GM21825 (cell line): ENCODE measurements around the gene GRPR.
"Not testable (repeated sequence)": the region's sequence is repeated elsewhere in the genome, so short reads cannot be mapped to it uniquely, and the experiment has no call there.

Experiments used
- ATAC-seq: cut with Tn5 transposase; IDR thresholded peaks from one replicate; pipeline ENCODE4 v1.9.1; 2021; ENCODE audit warnings: mild to moderate bottlenecking, moderate library complexity; ENCODE audit not compliant: unreplicated experiment

Gene GRPR

GRCh38 chrX:16175329-16176061 lies 52.1 kb downstream of the GRPR start:
- no peak for ATAC-seq

- ATAC-seq, result no peak
Observed at GRCh38 chrX:16177260-16177659, 53.9 kb downstream of the GRPR start.

- ATAC-seq, result not testable (repeated sequence)
Observed at GRCh38 chrX:16183843-16184242, 60.5 kb downstream of the GRPR start.

GRCh38 chrX:16185725-16186136 lies 62.4 kb downstream of the GRPR start:
- ATAC-seq, result peak; percentile 99

GRCh38 chrX:16186380-16187007 lies 63.1 kb downstream of the GRPR start:
- ATAC-seq, result no peak

GRCh38 chrX:16187024-16187760 lies 63.8 kb downstream of the GRPR start:
- no peak for ATAC-seq

GRCh38 chrX:16188687-16189086 lies 65.3 kb downstream of the GRPR start:
- ATAC-seq, result no peak

GRCh38 chrX:16191605-16192004 lies 68.2 kb downstream of the GRPR start:
- no peak for ATAC-seq

GRCh38 chrX:16196829-16197228 lies 73.5 kb downstream of the GRPR start:
- no peak for ATAC-seq

GRCh38 chrX:16199343-16199742 lies 76.0 kb downstream of the GRPR start:
- no peak for ATAC-seq

GRCh38 chrX:16202943-16203342 lies 79.6 kb downstream of the GRPR start:
- no peak for ATAC-seq
